Fibroblast of skin of right biceps (primary cell): ENCODE measurements around the gene RASSF10.
"Not testable (repeated sequence)": the region's sequence is repeated elsewhere in the genome, so short reads cannot be mapped to it uniquely, and the experiment has no call there.

ENCODE experiments used
- DNase-seq: peaks from one replicate; pipeline ENCODE4 v3.0.0-alpha.2; 2013

Gene RASSF10

GRCh38 chr11:13029872-13030271 lies 20.8 kb downstream of the RASSF10 start:
- no peak for DNase-seq

- no peak for DNase-seq
Observed at GRCh38 chr11:13030857-13031256, 21.7 kb downstream of the RASSF10 start.

- DNase-seq: no peak
Observed at GRCh38 chr11:13031349-13031748, 22.2 kb downstream of the RASSF10 start.

- DNase-seq: no peak
Observed at GRCh38 chr11:13033760-13034533, 24.8 kb downstream of the RASSF10 start.

- DNase-seq: no peak
Observed at GRCh38 chr11:13035711-13036110, 26.6 kb downstream of the RASSF10 start.

GRCh38 chr11:13036235-13036634 lies 27.1 kb downstream of the RASSF10 start:
- DNase-seq: no peak

GRCh38 chr11:13038366-13038765 lies 29.2 kb downstream of the RASSF10 start:
- no peak for DNase-seq

GRCh38 chr11:13039126-13039525 lies 30.0 kb downstream of the RASSF10 start:
- DNase-seq: no peak

- no peak for DNase-seq
Observed at GRCh38 chr11:13040969-13041561, 31.9 kb downstream of the RASSF10 start.

- no peak for DNase-seq
Observed at GRCh38 chr11:13042873-13043342, 33.8 kb downstream of the RASSF10 start.

GRCh38 chr11:13043912-13044628 lies 35.0 kb downstream of the RASSF10 start:
- DNase-seq: no peak

GRCh38 chr11:13045089-13045488 lies 36.0 kb downstream of the RASSF10 start:
- DNase-seq: not testable (repeated sequence)

- DNase-seq: no peak
Observed at GRCh38 chr11:13045734-13046133, 36.6 kb downstream of the RASSF10 start.

GRCh38 chr11:13046637-13047570 lies 37.8 kb downstream of the RASSF10 start:
- DNase-seq: no peak

- no peak for DNase-seq
Observed at GRCh38 chr11:13047884-13048283, 38.8 kb downstream of the RASSF10 start.

GRCh38 chr11:13051257-13051656 lies 42.1 kb downstream of the RASSF10 start:
- DNase-seq: no peak

- no peak for DNase-seq
Observed at GRCh38 chr11:13052130-13052571, 43.0 kb downstream of the RASSF10 start.

- DNase-seq: no peak
Observed at GRCh38 chr11:13053255-13053917, 44.3 kb downstream of the RASSF10 start.

- DNase-seq: no peak
Observed at GRCh38 chr11:13054278-13054677, 45.2 kb downstream of the RASSF10 start.

GRCh38 chr11:13055200-13055599 lies 46.1 kb downstream of the RASSF10 start:
- DNase-seq: no peak

GRCh38 chr11:13061294-13061990 lies 52.3 kb downstream of the RASSF10 start:
- peak; percentile 73 for DNase-seq
